BE2C (cell line): ENCODE measurements around the gene SCUBE3.

Source experiments
- DNase-seq: peaks from one replicate; pipeline ENCODE4 v3.0.0-alpha.2; 2020
- H3K27me3 ChIP-seq: fragments of 250-450 bp; sonication (Bioruptor Pico); 2 replicates; pipeline ENCODE4 v1.5.1; 2020; ENCODE audit warnings: mild to moderate bottlenecking
- H3K36me3 ChIP-seq: fragments of 250-450 bp; sonication (Bioruptor Pico); 2 replicates; pipeline ENCODE4 v1.5.1; 2020; ENCODE audit warnings: mild to moderate bottlenecking
- H3K4me1 ChIP-seq: fragments of 250-450 bp; sonication (Bioruptor Pico); 2 replicates; pipeline ENCODE4 v1.5.1; 2020
- H3K4me3 ChIP-seq: 2 replicates; pipeline ENCODE4 v1.5.1; 2011; ENCODE audit warnings: low read depth, low read length
- H3K9me3 ChIP-seq: fragments of 250-450 bp; sonication (Bioruptor Pico); 2 replicates; pipeline ENCODE4 v1.5.1; 2020
- CTCF ChIP-seq: IDR thresholded peaks from 2 replicates; pipeline ENCODE4 v1.5.1; 2012; ENCODE audit warnings: mild to moderate bottlenecking, low read depth, low read length

Gene SCUBE3

DNA sequence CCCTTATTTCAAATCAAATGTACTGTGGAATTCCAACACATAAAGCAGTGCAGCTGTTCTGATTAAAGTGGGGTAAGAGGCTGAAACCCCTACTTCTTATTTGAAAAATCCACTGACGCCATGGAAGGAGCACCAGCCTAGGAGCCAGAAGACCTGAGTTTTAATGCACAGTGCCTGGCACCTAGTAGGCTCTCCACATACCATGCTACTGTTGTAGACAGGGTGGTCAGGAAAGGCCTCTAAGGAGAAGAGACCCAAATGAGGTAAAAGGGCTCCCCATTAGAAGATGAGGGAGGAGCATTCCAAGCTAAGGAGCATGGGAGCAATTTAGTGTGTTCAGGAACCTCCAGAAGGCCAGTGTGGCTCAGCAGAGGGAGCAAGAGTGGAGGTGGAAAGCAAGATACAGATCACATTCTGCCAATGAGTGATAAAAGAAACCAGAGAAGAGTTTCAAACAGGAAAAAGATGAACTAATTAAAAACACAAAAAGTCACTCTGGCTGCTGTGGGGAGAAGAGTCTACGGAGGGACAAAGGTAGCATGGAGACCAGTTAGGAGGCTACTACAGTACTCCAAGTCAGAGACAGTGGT, 34.0 kb downstream of the SCUBE3 start:
- TF ChIP-seq CTCF, result 0 out of 2 replicates have a peak, but pooled peaks have one; percentile 4

DNA sequence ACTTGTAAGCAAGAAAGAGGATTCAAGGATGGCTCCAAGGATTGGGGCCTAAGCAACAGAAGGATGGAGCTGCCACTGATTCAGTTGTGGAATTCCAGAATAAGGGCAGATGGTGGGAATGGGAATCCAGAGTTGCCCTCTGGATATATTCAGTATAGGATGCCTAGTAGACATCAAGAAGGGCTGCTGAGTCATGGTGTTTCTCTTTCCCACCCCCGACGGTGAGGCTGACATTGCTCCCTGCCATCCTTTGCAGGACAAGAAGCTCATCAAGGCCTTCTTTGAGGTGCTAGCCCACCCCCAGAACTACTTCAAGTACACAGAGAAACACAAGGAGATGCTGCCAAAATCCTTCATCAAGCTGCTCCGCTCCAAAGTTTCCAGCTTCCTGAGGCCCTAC, 34.5 kb downstream of the SCUBE3 start:
- peaks cover 15% of the 10 kb centered on the region for H3K4me1 ChIP-seq
- no peak overlapping the region for H3K4me3 ChIP-seq
- 0 out of 2 replicates have a peak, but pooled peaks cover 2% of the 10 kb centered on the region for H3K36me3 ChIP-seq
- no peaks in the 10 kb centered on the region for H3K9me3 ChIP-seq
- TF ChIP-seq CTCF, result no peak
- no peaks in the 10 kb centered on the region for H3K27me3 ChIP-seq
- no peak for DNase-seq

More for the DNA sequence above, 34.0 kb downstream of the SCUBE3 start:
- Histone ChIP-seq H3K4me3 (no peak overlapping the region), H3K4me1 (peaks cover 15% of the 10 kb centered on the region), H3K27me3 (no peaks in the 10 kb centered on the region), H3K9me3 (no peaks in the 10 kb centered on the region), H3K36me3 (0 out of 2 replicates have a peak, but pooled peaks cover 2% of the 10 kb centered on the region)
- DNase-seq, result no peak

GRCh38 chr6:35248965-35249364, 35.2 kb downstream of the SCUBE3 start:
- DNase-seq, result peak; percentile 25
- TF ChIP-seq CTCF, result no peak

DNA sequence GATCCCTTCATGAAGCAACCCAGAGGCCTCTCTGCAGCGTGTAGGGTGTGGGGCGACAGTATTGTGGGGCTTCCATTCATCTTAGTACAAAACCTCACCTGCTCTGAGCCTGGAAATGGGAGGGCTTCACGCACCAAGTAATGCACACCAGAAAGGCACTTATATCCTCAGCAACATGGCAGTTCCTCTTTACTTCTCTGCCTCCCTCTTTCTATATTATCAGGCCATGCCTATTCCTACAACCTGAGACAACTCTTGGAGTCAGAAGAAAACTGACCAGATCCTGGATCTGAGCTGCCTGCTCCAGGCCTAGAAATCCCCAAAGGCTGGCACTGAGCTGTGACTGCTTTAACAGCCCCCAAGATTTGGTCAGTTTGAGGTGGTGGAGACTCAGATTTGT, 38.2 kb downstream of the SCUBE3 start:
- Histone ChIP-seq H3K27me3 (no peaks in the 10 kb centered on the region), H3K9me3 (no peaks in the 10 kb centered on the region), H3K4me1 (peaks cover 15% of the 10 kb centered on the region), H3K36me3 (no peaks in the 10 kb centered on the region), H3K4me3 (no peak overlapping the region)
- TF ChIP-seq CTCF, result no peak
- no peak for DNase-seq

More at GRCh38 chr6:35248965-35249364, 35.2 kb downstream of the SCUBE3 start:
- no peaks in the 10 kb centered on the region for H3K9me3 ChIP-seq
- 0 out of 2 replicates have a peak, but pooled peaks cover 2% of the 10 kb centered on the region for H3K36me3 ChIP-seq
- H3K4me1 ChIP-seq, result peaks cover 15% of the 10 kb centered on the region
- H3K27me3 ChIP-seq, result no peaks in the 10 kb centered on the region
- H3K4me3 ChIP-seq, result no peak overlapping the region

- Histone ChIP-seq H3K9me3 (no peaks in the 10 kb centered on the region), H3K4me1 (peaks cover 8% of the 10 kb centered on the region), H3K36me3 (no peaks in the 10 kb centered on the region), H3K4me3 (no peak overlapping the region), H3K27me3 (no peaks in the 10 kb centered on the region)
- no peak for DNase-seq
- TF ChIP-seq CTCF, result no peak
These were observed 39.5 kb downstream of the SCUBE3 start for GRCh38 chr6:35253249-35253648.

DNA sequence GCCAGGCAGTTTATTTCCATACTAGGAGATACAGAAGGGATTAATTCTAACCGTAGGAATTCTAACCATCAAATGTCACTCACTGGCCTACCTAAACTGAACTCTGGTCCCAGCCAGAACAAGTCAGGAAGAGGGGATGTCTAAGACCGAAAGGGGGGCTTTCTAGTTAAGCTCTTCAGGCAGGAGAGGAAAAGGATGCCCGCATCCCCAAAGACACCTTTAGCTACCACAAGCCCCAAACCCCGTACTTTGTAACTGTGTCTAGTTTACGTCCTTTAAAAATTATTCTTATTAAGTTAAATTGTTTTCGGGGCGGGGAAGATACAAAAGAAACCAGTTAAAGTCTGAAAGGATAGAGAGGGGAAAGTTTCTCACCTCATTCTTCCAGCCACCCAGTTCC, 44.6 kb downstream of the SCUBE3 start:
- H3K9me3 ChIP-seq, result no peaks in the 10 kb centered on the region
- H3K4me3 ChIP-seq, result peak overlapping the region; percentile 95
- no peaks in the 10 kb centered on the region for H3K4me1 ChIP-seq
- no peaks in the 10 kb centered on the region for H3K27me3 ChIP-seq
- no peak for DNase-seq
- no peaks in the 10 kb centered on the region for H3K36me3 ChIP-seq
- no peak for TF ChIP-seq CTCF
